ENCODE measurements around the gene PPIG.
"Not testable (repeated sequence)": the region's sequence is repeated elsewhere in the genome, so short reads cannot be mapped to it uniquely, and the experiment has no call there.

DNA sequence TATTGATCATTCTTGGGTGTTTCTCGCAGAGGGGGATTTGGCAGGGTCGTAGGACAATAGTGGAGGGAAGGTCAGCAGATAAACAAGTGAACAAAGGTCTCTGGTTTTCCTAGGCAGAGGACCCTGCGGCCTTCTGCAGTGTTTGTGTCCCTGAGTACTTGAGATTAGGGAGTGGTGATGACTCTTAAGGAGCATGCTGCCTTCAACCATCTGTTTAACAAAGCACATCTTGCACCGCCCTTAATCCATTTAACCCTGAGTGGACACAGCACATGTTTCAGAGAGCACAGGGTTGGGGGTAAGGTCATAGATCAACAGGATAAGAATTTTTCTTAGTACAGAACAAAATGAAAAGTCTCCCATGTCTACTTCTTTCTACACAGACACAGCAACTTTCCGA lies 9.6 kb upstream of the PPIG start:
- TF ChIP-seq, protein P1, sequence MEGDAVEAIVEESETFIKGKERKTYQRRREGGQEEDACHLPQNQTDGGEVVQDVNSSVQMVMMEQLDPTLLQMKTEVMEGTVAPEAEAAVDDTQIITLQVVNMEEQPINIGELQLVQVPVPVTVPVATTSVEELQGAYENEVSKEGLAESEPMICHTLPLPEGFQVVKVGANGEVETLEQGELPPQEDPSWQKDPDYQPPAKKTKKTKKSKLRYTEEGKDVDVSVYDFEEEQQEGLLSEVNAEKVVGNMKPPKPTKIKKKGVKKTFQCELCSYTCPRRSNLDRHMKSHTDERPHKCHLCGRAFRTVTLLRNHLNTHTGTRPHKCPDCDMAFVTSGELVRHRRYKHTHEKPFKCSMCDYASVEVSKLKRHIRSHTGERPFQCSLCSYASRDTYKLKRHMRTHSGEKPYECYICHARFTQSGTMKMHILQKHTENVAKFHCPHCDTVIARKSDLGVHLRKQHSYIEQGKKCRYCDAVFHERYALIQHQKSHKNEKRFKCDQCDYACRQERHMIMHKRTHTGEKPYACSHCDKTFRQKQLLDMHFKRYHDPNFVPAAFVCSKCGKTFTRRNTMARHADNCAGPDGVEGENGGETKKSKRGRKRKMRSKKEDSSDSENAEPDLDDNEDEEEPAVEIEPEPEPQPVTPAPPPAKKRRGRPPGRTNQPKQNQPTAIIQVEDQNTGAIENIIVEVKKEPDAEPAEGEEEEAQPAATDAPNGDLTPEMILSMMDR (IDR thresholded peaks at IDR 0.05): not testable (repeated sequence)
- not testable (repeated sequence) for TF ChIP-seq POLR2A (IDR thresholded peaks at IDR 0.05)

Measured in adrenal gland (tissue), 5 donors.